ENCODE results near the gene MYBPC2.

MYBPC2 gene

GRCh38 chr19:50501568-50502475 is 69.1 kb downstream of the MYBPC2 start:
- H4K20me1 ChIP-seq (ENCODE audit: insufficient read depth, low read length): no peaks in the 10 kb centered on the region
- no peak overlapping the region for H3K27ac ChIP-seq (ENCODE audit: low read depth, low read length, poor library complexity, severe bottlenecking)
- H3K9me3 ChIP-seq (ENCODE audit: low read length): no peaks in the 10 kb centered on the region
- H2AFZ ChIP-seq (ENCODE audit: low read length): no peak overlapping the region
- no peak overlapping the region for H3K9ac ChIP-seq (ENCODE audit: low read length)
- no peaks in the 10 kb centered on the region for H3K79me2 ChIP-seq (ENCODE audit: insufficient read depth, low read length)
- no peak for TF ChIP-seq EZH2 (IDR thresholded peaks at IDR 0.05; ENCODE audit: borderline replicate concordance, low read length)
- TF ChIP-seq CTCF (IDR thresholded peaks at IDR 0.05; ENCODE audit: low read length): no peak
- H3F3A ChIP-seq (ENCODE audit: insufficient read depth, low read length): no peaks in the 10 kb centered on the region
- no peaks in the 10 kb centered on the region for H3K4me1 ChIP-seq (ENCODE audit: insufficient read depth, low read length, severe bottlenecking)
- no peak overlapping the region for H3K4me3 ChIP-seq (ENCODE audit: low read depth, low read length, poor library complexity, severe bottlenecking)
- no peak overlapping the region for H3K4me2 ChIP-seq (ENCODE audit: low read length)
- H3K9me2 ChIP-seq (ENCODE audit: low read depth, low read length): no peaks in the 10 kb centered on the region
- H3K27me3 ChIP-seq (ENCODE audit: insufficient read depth, low read length): no peaks in the 10 kb centered on the region; the same call in 1 of the 2 replicates
- no peaks in the 10 kb centered on the region for H3K36me3 ChIP-seq (ENCODE audit: insufficient read depth, low read length)

- H3K9me2 ChIP-seq (ENCODE audit: low read depth, low read length): no peaks in the 10 kb centered on the region
- TF ChIP-seq EZH2 (IDR thresholded peaks at IDR 0.05; ENCODE audit: borderline replicate concordance, low read length) (no peak), CTCF (IDR thresholded peaks at IDR 0.05; ENCODE audit: low read length) (no peak)
- no peaks in the 10 kb centered on the region for H3K79me2 ChIP-seq (ENCODE audit: insufficient read depth, low read length)
- peaks cover 6% of the 10 kb centered on the region for H3K4me1 ChIP-seq (ENCODE audit: insufficient read depth, low read length, severe bottlenecking)
- H3F3A ChIP-seq (ENCODE audit: insufficient read depth, low read length): no peaks in the 10 kb centered on the region
- no peaks in the 10 kb centered on the region for H4K20me1 ChIP-seq (ENCODE audit: insufficient read depth, low read length)
- no peak overlapping the region for H3K4me3 ChIP-seq (ENCODE audit: low read depth, low read length, poor library complexity, severe bottlenecking)
- H3K9ac ChIP-seq (ENCODE audit: low read length): no peak overlapping the region
- H3K27me3 ChIP-seq (ENCODE audit: insufficient read depth, low read length): no peaks in the 10 kb centered on the region; the same call in 1 of the 2 replicates
- no peaks in the 10 kb centered on the region for H3K36me3 ChIP-seq (ENCODE audit: insufficient read depth, low read length)
- no peak overlapping the region for H3K4me2 ChIP-seq (ENCODE audit: low read length)
- no peak overlapping the region for H2AFZ ChIP-seq (ENCODE audit: low read length)
- no peaks in the 10 kb centered on the region for H3K9me3 ChIP-seq (ENCODE audit: low read length)
- H3K27ac ChIP-seq (ENCODE audit: low read depth, low read length, poor library complexity, severe bottlenecking): no peak overlapping the region
Observed at GRCh38 chr19:50505856-50506611, 73.3 kb downstream of the MYBPC2 start.

- H3K9me3 ChIP-seq (ENCODE audit: low read length): no peaks in the 10 kb centered on the region
- H3K36me3 ChIP-seq (ENCODE audit: insufficient read depth, low read length): no peaks in the 10 kb centered on the region
- H3K4me1 ChIP-seq (ENCODE audit: insufficient read depth, low read length, severe bottlenecking): peaks cover 9% of the 10 kb centered on the region
- no peaks in the 10 kb centered on the region for H3K79me2 ChIP-seq (ENCODE audit: insufficient read depth, low read length)
- H3K4me2 ChIP-seq (ENCODE audit: low read length): no peak overlapping the region
- H2AFZ ChIP-seq (ENCODE audit: low read length): no peak overlapping the region
- H3K27me3 ChIP-seq (ENCODE audit: insufficient read depth, low read length): no peaks in the 10 kb centered on the region
- H4K20me1 ChIP-seq (ENCODE audit: insufficient read depth, low read length): no peaks in the 10 kb centered on the region
- H3K9ac ChIP-seq (ENCODE audit: low read length): no peak overlapping the region
- no peak overlapping the region for H3K27ac ChIP-seq (ENCODE audit: low read depth, low read length, poor library complexity, severe bottlenecking)
- H3F3A ChIP-seq (ENCODE audit: insufficient read depth, low read length): no peaks in the 10 kb centered on the region
- no peak for TF ChIP-seq EZH2 (IDR thresholded peaks at IDR 0.05; ENCODE audit: borderline replicate concordance, low read length)
- TF ChIP-seq CTCF (IDR thresholded peaks at IDR 0.05; ENCODE audit: low read length): no peak
- no peaks in the 10 kb centered on the region for H3K9me2 ChIP-seq (ENCODE audit: low read depth, low read length)
- H3K4me3 ChIP-seq (ENCODE audit: low read depth, low read length, poor library complexity, severe bottlenecking): no peak overlapping the region
Observed at GRCh38 chr19:50506700-50507099, 74.0 kb downstream of the MYBPC2 start.

All from OCI-LY1 (cell line).